DMS 273 treated with DMSO at 0.1 percent for 48 hours (cell line): ENCODE measurements around the gene GABRP.
"Not testable (repeated sequence)": the region's sequence is repeated elsewhere in the genome, so short reads cannot be mapped to it uniquely, and the experiment has no call there.

Experiments used
- DNase-seq: peaks from one replicate; lab custom pipeline; 2025; lab: John Stamatoyannopoulos, UW

The GABRP gene

DNA sequence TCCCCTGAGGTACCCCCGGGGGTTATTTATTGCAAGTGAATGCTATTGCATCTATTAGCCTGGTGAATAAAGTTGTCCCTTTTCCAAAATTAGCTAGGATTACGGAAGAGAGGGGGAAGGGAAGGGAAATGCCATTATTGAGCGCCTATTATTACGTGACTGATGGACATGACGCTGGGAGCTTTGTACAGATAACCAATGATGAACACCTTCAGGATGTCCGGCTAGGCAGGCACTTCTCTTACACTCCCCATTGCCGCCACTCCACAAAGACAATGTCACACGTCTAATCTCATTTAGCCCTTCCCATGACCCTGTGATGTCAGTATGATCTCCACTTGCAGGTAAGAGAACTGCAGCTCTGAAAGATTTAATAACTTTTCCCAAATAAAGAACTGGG, 9.4 kb downstream of the GABRP start:
- DNase-seq: no peak

GRCh38 chr5:170795154-170795553, 11.6 kb downstream of the GABRP start:
- no peak for DNase-seq

DNA sequence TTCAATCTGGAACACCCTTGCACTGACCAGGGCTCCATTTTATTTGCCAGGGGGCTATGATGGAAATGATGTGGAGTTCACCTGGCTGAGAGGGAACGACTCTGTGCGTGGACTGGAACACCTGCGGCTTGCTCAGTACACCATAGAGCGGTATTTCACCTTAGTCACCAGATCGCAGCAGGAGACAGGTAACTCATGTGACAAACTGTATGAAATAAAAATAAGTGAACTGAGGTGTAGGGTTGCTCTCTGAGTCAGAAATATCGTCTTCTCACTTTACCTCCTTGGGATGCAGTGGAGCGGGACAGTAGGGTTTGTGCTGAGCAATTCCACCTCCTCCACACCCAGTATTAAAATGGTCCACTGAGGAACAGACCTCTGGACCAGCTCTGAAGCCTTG, 22.1 kb downstream of the GABRP start:
- DNase-seq: no peak

DNA sequence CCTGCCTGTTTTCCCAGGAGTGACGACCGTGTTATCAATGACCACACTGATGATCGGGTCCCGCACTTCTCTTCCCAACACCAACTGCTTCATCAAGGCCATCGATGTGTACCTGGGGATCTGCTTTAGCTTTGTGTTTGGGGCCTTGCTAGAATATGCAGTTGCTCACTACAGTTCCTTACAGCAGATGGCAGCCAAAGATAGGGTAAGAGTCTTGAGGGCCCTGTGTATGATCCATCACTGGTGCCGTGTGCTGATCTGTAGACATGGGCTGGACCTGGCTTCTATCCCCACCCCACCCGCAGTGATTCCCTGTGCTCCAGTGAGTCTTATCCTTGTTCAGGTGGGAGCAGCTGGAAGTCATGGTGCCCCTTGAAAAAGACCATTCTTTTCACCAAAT, 26.0 kb downstream of the GABRP start:
- peak; percentile 34 for DNase-seq

GRCh38 chr5:170811719-170812118, 28.2 kb downstream of the GABRP start:
- DNase-seq: no peak

DNA sequence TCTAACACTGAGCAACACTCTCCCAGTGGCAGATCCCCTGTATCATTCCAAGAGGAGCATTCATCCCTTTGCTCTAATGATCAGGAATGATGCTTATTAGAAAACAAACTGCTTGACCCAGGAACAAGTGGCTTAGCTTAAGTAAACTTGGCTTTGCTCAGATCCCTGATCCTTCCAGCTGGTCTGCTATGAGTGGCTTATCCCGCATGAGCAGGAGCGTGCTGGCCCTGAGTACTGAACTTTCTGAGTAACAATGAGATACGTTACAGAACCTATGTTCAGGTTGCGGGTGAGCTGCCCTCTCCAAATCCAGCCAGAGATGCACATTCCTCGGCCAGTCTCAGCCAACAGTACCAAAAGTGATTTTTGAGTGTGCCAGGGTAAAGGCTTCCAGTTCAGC, 29.7 kb downstream of the GABRP start:
- no peak for DNase-seq

GRCh38 chr5:170817195-170817594, 33.7 kb downstream of the GABRP start:
- DNase-seq: no peak

DNA sequence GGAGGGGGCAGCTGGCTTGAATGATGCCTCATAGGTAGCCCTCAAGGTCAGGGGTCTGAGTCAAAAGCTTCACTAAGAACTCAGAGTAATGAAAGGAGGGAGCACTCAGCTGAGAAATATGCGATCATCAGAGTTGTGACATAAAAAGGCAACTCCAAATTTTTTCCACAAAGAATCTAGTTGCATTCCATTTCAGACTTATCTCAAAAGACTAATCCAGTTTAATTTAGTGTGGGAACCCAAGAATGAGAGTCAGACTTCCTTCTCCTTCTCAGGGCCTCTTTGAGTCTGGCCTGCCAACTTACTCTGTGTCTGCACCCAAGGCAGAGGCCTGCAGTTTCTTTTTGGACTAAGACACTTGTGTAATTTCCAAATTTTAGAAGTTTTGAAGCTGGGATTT, 34.7 kb downstream of the GABRP start:
- no peak for DNase-seq

DNA sequence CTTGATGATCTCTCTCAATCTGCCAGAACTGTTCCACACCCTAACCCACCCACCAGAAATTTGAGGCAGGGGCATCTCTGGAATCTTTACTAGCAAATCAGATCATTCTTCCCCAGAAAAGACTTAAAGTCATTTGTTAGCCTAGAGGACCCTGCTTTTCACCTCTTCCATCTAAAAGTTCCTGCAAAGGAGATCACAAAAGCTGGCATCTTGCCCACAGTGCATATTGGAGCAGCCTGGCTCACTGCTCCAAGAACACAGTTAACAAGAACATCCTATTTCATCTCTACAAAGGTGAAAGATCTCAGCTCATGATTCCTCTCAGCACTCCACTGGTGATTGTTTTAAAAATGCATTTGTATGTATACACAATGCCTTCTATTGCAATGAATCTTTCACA, 36.3 kb downstream of the GABRP start:
- DNase-seq: no peak

DNA sequence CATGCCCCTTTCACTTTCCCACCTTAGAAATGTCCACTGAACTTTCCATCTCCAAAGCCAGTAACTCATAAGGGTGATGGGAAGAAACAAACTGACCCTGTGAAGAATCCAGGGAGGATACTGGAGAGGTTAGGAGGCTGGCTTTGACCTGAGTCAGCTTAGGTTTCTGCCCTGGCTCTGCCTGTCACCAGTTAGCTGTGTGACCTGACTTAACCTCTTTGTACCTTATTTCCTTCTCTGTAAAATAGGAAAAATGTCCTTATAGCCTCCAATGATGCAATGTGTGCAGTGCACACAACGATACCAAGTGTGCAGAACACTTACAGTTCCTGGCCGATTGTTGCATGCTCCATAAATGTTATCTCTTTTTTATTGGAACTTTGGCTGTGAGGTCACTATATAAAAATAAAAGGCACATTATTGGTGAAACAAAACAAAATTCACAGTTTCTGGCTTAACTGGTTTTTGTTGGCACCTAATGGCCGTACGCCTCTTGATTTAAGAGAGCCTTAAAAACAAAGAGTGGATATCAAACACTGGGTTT, 37.8 kb downstream of the GABRP start:
- no peak for DNase-seq

DNA sequence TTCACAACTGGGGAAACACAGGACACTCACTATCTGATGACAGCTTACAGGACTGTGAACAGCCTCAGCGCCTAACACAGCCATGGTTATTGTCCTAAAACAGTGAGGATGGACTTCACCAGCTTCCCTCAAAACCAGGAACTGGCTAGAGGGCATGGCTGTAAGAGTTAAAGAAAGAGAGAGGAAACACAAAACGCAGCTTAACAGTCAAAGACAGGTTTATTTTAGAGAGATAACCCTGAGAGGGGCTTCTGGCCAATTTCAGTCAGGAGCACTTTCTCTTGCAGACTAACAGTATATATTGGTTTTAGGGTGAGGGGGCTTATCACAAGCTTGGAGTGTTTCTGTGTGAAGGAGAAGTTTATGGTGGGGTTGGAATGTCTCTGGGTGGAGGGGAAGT, 42.6 kb downstream of the GABRP start:
- DNase-seq: no peak

DNA sequence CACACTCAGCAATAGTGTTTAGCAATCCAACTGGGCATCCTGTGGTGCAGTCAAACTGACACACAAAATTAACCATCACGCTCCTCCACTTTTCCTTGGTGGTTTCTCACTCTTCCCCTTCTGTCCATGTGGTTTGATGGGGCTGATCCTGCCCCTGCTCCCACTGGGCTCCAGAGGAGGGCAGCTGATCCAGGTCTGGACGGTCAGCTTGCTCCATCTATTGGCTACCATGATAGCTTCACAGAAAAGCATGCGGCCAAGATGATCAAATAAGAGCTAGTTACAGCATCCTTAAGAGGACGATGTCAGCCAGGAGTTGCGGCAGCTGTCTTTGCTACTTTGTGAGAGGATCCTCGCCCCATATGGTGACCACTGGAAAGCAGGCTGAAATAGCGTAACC, 48.7 kb downstream of the GABRP start:
- DNase-seq: no peak

DNA sequence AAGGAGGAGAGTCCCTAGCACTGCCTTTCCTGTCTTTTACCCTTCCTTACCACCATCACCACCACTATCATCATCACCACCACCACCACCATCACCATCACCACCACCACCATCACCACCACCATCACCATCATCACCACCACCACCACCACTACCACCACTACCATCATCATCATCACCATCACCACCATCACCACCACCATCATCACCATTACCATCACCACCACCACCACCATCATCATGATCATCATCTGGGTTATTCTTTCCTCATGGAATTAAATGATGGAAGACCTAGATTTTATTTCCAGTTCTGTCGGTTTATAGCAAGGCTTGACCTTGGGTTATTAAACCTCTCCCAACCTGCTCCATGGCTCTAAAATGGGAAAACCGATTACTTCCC, 50.5 kb downstream of the GABRP start:
- not testable (repeated sequence) for DNase-seq

- no peak for DNase-seq
These were observed 52.7 kb downstream of the GABRP start for GRCh38 chr5:170836226-170836625.

DNA sequence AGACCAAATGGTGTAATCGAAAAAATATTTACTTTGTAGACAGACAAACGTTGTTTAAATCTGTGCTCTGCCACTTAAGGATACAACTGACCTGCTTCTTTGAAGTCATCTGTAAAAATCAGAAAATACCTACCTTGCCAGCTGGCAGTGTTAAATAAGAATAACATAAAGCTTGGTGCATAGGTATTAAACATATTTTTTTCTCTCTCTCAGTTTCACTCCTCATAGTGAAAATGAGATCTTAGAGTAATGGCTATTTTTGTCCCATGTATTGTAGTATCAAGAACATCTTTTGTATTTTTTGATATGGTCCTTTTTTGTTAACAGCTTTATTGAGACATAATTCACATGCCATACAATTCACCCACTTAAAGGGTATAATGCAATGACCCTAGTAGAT, 60.3 kb downstream of the GABRP start:
- DNase-seq: no peak

DNA sequence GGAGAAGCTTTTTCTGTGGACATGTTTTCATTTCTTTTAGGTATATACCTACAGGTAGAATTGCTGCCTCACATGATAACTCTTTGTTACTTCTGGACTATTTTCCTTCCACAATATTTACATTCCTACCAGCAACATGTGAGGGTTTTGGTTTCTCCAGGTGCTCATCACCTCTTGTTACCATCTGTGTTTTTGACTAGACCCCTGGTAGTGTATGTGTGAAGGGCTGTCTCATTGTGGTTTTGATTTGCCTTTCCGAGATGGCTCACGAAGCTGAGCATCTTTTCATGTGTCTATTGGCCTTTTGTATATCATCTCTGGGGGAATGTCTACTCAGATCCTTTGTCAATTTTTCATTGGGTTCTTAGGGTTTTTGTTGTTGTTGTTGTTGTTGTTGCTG, 61.1 kb downstream of the GABRP start:
- no peak for DNase-seq

GRCh38 chr5:170846416-170846815, 62.9 kb downstream of the GABRP start:
- no peak for DNase-seq

- DNase-seq: no peak
These were observed 63.3 kb downstream of the GABRP start for GRCh38 chr5:170846846-170847245.

DNA sequence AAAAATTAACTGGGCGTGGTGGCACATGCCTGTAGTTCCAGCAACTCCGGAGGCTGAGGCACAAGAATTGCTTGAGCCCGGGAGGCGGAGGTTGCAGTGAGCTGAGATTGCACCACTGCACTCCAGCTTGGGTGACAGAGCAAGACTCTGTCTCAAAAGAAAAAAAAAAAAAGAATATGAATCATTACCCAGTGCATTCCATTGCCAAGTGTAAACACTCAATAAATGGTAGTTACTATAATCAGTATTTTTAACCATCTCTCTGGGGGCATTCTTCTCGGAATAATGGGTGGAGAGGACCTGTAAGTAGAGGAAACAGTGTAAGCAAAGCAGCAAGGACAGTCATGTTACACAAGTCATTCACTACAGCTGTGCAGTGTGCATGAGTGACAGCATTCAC, 64.5 kb downstream of the GABRP start:
- DNase-seq: no peak

DNA sequence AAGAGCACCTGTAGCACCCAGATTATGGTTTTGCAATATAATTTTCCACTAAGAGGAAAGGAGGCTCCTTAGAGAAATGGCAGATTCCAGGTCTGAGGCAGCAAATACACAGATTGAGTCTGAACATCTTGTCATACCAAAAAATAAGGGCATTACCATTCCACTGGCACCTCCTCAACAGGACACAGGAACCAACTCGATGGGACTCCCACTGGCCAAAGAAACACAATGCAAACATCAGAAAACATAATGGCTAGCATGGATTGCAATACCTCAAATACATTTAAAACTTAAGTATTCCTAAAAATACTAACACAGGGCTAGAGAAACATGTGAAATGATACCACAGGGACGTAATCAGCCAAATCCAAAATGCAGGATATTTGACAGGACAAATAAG, 65.8 kb downstream of the GABRP start:
- DNase-seq: no peak

DNA sequence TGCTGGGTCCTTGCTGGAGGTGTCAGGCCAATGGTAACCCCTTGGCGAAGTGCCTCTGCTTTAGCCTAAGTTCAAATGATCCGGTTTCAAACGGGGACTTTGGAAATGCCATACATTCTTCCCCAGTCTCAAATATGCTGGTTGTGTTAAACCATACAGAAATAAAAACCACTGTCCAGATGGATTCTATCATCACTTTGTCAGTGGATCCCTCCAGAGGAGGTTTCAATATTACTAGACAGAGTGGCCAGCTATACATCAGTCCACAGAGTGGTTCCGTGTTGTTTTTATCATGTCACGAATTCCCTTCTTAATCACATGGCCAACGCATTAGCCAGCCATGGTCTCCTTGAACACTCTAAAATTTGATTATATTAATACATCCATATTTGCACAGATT, 71.0 kb downstream of the GABRP start:
- DNase-seq: no peak

DNA sequence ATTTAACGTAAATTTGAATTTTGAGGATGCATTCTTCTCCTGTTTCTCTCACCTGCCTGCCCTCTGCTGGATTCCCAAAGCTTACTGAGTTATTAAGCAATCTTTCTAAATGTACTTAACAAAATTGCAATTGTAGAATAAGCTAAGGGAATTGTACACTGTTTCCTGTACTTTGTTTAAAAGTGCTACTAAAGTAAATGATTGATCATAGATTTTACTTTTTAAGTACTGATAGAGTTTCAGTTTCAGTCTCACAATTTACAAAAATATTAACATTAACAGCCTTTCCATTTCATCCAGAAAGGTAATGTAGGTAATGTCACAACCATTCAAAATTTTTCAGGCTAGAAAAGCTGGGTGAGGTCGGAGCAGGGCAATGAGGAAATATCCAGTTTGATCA, 73.5 kb downstream of the GABRP start:
- no peak for DNase-seq

DNA sequence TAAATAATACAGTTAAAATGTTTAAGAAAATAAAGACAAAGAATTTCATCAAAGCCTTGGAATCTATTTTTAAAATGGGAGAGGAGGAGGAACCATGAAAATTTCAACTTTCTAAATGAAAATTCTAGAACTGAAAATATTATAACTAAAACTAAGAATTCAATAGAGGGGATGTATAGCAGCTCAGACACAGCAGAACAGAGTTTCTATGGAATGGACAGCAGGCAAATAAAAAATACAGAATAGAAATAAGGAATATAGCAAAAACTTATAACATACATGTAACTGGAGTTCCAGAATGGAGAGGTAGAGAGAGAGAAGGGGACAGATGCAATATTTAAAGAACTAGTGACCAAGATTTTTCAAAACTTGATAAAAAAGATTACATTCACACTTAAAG, 76.9 kb downstream of the GABRP start:
- DNase-seq: no peak

DNA sequence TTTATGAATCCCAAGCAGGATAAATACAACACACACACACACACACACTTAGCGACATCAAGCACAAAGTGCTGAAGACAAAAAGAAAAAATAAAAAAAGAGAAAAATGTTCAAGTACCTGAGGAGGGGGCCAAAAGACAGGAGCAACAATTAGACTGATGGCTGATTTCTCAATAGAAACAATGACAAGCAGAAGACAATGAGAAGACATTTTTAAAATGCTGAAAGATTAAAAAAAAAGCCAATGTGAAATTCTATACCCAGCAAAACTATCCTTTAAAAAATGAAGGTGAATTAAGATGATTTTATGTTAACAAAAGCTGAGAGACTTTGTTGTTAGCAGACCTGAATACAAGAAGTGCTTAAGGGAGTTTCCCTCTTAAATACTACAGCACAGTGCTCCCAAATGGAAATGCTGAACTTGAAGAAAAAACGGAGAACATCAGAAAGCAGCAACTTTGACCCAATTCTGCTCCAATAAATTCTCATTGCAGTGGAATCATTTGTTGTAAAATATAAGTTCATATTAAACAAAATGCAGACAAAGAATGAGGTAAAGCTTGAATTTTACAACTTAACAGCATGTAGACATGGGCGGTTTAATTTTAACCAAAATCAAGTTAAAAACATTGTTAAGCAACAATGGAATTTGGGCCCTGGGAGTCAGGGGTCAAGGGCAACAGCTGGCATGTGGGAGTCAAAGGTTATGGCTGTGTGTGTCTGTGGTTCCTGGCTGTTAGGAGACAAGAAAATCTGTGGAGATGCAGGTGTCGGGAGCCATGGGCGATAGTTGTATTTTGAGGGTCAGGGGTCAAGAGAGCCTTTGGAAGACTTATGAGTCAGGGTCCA, 77.5 kb downstream of the GABRP start:
- no peak for DNase-seq
